ENCODE data around the gene MRPL12.

Gene MRPL12

DNA sequence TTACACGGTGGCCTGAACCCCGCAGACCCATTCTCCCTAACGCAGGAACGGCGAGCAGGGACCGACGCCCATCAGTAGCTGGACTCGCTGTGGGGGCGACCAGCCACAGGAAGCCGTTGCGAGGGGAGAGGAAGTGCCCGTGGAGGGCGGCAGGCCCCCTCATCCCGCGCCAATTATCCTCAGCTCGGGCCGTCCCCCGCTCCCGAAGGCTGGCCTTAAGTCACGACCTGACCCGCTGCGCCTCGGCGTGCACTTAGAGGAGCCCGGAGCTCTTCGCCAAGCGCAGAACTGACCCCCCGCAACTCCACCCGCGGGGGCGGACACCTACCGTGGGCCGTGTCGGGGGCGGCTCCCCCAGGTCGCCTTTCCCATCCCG lies 20.0 kb upstream of the MRPL12 start:
- no peak for DNase-seq

DNA sequence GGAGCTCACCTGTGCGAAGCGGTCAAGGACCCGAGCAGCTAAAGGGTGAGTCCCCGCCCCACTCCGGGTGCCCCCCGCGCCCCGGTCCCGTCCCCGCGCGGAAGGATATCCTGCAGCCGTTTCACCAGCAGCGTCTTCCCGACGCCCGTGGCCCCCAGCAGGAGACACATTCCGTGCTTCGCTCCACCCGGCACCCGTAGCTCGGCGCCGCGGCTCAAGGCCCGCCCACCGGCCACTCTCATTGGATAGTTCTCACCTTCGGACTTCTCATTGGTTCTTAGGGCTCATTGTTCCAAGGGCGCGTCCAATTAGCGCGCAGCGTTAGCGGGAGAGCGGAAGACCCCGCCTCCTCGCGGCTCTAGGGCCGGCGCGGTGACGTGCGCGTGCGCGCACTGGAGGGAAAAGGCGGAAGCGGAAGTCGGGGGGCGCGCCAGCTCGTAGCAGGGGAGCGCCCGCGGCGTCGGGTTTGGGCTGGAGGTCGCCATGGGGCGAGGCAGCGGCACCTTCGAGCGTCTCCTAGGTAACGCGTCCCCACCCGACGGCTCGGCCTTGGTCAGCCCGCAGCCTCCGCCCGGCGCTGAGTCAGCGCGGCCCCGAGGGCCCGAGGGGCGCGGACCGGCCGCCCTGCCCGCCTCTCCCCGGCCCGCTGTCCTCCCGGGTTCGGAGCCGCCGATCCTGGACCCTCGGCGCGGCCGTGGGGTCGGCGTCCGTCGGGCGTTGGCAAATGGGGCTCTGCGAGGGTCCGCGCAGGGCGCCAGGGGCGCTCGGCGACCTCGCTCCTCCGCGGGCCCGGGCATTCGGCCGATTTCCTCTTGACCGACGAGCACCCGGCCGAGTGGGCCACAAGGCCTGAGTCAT lies 19.4 kb upstream of the MRPL12 start, which contains the start of the genes ARL16 and HGS:
TSS of gene ARL16 (minus strand) at position 214 of the 858 bp plus-strand sequence. CDS start at position 170, 44 bp downstream.
TSS of gene HGS (plus strand) at position 428 of the 858 bp plus-strand sequence. CDS start at position 484, 56 bp downstream.
- DNase-seq: peak; percentile 97

DNA sequence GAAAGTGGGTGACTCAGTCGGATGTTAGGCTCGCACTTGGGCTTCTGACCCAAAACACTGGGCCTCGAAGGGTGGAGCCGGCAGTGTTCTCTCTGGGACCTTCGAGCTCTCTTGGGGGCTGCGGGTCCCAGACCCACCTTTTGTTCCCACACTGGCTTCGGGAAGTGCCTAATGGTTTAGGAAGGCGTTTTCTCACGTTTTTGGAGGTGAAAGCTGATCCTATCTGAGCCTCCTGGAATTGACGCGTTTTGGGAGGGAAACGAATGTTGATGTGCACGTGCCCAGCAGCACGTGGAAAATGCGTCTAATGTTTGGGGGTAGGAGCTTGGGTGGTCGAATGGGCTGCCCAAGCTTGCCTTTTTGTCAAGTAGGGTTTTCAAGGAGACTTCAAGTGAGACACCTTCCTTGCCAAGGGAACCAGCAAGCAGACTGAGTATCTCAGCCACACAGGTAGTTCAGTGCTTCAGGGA lies 18.7 kb upstream of the MRPL12 start:
- DNase-seq: peak; percentile 38

DNA sequence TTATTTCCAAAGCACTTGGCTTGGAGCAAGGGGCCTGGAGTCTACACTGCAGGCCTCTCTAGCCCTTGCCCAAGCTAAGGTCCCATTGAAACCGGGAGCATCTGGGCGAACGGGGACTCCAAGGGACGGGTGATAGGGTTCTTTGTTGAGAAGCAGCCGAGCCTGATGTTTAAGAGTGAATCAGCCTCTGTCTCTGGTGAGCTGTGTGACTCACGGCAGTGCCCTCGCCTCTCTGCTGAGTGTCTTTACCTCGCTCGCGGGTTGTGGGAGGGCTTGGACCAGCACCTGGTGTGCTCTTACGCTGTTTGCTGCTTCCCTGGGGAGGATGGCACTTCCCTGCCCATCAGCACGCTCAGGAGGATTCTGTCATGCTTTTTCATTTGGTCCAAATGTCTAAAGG lies 18.1 kb upstream of the MRPL12 start:
- no peak for DNase-seq

DNA sequence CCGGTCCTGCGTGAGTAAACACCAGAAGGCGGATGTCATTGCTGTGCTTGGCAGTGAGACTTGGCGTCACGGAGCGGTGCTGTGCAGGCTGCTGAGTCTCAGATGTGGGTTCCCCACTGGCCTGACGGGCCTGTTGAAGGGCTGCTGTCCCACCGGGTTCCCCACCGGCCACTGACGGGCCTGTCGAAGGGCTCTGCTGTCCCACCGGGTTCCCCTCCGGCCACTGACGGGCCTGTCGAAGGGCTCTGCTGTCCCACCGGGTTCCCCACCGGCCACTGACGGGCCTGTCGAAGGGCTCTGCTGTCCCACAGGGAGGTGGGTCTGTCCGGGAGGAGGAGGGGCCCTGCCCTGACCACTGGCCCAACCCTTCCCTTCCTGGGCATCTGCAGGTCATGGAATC lies 16.6 kb upstream of the MRPL12 start:
- DNase-seq: no peak

DNA sequence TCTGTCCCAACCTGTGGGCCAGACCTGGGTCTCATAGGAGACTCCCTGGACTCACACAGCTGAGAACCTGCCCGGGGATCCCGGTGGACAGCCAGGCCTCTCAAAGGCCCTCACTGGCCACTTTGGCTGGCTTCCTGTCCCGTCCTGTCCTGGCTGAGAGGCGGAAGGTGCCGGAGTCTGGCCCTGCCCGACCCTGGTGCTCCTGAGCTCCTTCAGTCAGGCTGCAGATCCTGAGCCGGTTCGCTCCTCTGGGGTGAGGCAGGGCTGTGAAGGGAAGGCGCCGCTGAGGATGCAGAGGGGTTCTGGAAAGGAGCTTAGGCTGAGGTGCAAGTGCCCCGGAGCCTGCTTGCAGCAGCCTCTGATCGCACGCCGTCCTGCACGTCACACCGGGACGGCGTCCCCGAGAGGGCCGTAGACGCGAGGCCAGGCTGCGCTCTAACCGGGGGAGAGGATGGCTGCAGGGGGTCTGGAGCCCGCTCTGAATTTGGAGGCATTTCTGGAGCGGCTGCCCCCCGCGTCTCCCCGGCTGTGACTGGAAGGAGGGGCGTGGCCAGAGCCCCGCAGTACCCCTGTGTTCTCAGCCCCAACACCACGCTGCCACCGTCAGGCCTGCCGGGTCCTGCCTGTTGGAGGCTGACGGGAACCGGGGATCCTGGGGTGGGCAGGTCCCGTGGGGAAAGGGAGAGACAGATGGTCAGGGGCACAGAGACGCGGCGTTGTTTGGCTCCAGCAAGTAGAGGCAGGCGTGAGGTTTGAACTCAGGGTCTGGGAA lies 15.2 kb upstream of the MRPL12 start:
- DNase-seq: no peak

DNA sequence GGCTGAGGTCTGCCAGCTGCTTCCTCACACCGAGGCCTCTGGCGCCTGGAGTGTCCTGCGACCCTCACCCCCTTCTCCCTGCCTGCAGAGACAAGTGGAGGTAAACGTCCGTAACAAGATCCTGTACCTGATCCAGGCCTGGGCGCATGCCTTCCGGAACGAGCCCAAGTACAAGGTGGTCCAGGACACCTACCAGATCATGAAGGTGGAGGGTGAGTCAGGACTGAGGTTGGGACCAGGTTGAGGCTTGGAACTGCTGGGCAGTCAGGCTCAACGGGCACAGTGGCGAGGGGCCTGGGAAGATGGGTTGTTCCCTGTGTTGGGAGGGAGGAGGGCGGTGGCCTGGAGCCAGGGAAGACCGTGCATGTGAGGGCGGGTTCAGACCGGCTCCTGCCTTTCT lies 14.6 kb upstream of the MRPL12 start:
- DNase-seq: no peak

DNA sequence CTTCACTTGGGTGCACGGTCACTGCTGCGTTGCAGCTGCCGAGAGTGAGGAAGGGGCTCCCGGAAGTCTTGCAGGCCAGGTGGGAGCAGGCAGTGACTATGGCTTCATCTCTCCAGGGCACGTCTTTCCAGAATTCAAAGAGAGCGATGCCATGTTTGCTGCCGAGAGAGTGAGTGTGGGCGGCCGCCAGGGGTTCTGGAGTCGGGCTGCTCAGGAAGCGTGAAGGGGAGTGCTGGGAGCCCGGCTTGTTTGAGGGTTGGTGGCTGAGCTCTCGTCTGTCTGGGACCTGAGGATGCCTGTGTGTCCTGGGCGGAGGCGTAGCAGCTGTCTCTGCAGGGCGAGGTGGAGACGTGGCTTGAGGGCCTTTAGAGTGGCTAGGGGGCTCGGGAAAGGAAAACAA lies 13.1 kb upstream of the MRPL12 start:
- no peak for DNase-seq

DNA sequence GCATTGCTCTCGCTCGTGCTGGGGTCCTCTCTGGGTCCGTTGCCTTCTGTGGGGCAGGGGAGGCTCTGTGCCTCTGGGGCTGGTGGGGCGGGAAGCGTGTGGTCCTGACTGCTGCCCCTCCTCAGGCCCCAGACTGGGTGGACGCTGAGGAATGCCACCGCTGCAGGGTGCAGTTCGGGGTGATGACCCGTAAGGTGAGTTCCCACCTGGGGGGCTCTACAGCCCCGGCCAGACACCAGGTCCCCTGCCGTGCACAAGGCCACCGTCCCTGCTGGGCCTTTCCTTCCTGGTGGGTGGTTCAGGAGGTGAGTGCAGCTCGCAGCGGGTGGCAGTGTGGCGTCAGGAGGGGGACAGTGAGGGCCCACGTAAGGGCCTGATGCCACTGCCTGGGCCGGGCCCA lies 12.6 kb upstream of the MRPL12 start:
- no peak for DNase-seq

DNA sequence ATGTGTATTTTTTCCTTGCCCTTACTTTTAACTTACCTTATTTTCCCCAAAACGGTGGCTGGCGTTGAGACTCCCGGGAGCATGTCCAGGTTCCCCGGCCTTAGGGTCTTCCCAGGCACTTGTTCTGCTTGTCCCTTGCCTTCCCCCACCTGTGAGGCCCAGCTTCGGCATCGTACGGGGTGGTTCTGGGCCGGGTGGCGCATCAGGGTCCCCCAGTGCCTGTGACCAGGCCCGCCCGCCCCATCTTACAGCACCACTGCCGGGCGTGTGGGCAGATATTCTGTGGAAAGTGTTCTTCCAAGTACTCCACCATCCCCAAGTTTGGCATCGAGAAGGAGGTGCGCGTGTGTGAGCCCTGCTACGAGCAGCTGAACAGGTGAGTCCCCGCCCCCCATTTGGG lies 12.0 kb upstream of the MRPL12 start:
- DNase-seq: no peak

DNA sequence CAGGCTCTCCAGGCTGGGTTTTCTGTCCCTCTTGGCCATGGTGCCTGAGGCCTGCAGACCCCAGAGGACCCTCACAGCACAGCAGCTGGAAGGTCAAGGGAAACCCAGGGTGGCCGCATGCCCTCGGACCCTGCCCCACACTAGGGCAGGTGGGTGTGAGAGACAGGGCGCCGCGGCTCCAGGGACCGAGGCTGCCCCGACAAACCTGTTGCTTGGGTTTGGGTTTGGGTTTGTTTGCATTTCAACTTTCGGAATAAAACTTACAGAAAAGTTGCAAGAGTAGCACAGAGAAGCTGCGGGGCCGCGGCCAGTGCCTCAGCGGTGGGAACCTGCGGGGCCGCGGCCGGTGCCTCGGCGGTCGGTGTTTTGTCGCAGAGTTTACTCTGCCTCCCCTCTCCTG lies 11.6 kb upstream of the MRPL12 start:
- DNase-seq: no peak

DNA sequence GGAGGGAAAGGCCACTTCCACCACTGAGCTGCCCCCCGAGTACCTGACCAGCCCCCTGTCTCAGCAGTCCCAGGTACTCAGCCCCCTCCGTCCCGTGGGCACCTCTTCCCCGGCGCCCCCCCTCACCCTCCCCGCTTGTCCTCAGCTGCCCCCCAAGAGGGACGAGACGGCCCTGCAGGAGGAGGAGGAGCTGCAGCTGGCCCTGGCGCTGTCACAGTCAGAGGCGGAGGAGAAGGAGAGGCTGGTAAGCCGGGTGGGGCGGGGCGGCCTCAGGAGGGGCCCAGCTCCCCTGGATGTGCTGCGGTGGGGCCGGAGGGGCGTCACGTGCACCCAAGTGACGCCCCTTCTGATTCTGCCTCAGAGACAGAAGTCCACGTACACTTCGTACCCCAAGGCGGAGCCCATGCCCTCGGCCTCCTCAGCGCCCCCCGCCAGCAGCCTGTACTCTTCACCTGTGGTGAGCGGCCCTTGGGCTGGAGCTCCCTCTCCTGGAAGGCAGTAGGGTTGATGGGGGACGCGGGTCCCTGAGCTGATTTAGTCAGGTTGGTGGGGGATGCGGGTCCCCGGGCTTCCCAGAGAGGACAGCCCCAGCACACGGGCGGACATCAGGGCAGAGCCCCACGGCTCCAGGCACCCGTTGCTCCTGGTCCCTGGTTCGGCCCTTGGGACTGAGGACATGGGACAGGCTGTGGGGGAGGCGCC lies 9.5 kb upstream of the MRPL12 start:
- DNase-seq: no peak

DNA sequence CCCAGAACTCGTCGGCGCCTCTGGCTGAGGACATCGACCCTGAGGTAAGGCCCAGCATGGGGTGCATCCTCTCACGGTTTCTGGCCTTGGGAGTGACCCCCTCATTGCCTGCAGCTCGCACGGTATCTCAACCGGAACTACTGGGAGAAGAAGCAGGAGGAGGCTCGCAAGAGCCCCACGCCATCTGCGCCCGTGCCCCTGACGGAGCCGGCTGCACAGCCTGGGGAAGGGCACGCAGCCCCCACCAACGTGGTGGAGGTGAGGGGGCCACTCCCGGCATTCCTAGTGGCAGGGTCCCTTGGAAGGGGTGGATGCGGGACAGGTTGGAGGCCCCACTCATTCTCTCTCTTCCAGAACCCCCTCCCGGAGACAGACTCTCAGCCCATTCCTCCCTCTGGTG lies 8.4 kb upstream of the MRPL12 start:
- no peak for DNase-seq

DNA sequence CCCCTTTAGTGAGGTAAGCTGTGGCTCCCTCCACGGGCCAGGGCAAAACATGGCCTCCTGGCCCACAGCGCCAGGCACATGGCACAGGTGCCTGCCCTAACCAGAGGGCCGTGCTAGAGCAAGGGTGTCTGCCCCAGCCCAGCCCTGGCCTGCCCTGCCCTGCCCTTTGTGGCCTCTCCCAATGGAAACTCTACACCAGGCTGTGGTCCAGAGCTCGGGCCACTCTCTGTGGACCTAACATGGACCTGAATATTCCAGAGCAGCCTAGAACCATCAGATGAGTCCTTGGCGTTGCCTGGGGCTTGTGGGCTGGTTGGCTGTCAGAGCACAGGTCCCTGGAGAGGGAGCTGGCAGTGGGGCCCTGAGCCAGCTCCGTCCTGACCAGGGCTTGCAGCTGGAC lies 8.0 kb upstream of the MRPL12 start:
- DNase-seq: no peak

DNA sequence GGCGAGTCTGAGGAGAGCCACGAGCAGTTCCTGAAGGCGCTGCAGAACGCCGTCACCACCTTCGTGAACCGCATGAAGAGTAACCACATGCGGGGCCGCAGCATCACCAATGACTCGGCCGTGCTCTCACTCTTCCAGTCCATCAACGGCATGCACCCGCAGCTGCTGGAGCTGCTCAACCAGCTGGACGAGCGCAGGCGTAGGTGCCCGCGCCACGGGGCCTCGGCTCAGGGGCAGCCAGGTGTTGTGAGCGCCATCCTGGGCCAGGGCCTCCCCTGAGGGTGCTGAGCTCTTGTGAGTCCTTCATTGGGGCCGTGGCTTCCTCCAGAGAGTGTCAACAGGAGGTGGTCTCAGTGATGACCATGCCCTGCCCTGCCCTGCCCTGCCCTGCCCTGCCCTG lies 7.4 kb upstream of the MRPL12 start:
- DNase-seq: no peak

DNA sequence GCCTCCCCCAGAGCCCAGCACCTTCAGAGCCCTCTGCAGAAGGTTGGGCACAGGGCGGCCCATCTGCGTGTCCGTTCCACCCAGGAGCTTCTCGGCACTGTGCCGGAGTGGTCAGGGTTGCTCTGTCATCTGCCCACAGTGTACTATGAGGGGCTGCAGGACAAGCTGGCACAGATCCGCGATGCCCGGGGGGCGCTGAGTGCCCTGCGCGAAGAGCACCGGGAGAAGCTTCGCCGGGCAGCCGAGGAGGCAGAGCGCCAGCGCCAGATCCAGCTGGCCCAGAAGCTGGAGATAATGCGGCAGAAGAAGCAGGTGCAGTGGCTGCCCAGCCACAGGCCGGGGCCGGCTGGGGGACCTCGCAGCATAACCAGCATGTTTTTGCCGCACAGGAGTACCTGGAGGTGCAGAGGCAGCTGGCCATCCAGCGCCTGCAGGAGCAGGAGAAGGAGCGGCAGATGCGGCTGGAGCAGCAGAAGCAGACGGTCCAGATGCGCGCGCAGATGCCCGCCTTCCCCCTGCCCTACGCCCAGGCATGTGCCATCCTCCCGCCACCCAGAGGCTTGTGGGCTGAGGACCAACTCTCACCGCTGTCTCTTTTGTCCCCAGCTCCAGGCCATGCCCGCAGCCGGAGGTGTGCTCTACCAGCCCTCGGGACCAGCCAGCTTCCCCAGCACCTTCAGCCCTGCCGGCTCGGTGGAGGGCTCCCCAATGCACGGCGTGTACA lies 6.8 kb upstream of the MRPL12 start:
- no peak for DNase-seq

DNA sequence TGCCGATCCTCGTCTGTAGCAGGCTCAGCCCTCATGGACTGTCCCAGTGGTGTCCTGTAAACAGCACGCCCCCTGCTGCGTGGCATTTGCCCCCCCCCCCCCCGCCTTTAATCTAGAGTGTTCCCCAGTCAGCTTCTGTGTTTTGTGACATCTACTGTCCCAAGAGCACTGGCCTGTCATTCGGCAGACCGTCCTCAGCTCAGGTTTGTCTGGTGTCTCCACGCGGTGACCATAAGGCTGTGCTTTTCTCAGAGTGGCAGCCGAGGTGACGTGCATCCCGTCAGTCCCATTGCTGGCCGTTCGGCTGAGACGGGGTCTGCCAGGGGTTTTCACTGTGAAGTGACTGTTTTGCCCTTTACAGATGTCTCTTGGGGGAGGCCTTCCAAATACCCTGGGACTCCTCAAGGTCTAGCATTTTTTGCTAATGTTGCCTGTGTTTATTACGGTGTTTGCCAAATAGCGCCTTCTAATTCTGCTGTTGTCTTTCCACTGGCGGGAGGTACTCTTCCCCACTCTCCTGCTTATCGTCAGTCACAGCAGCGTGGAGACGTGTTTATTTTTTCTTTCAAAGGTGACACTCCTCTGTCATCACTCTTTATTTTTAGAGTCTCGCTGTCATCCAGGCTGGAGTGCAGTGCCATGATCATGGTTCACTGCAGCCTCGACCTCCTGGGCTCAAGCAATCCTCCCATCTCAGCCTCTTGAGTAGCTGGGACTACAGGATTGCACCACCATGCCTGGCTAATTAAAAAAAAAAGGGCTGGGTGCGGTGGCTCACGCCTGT lies 5.7 kb upstream of the MRPL12 start:
- no peak for DNase-seq

DNA sequence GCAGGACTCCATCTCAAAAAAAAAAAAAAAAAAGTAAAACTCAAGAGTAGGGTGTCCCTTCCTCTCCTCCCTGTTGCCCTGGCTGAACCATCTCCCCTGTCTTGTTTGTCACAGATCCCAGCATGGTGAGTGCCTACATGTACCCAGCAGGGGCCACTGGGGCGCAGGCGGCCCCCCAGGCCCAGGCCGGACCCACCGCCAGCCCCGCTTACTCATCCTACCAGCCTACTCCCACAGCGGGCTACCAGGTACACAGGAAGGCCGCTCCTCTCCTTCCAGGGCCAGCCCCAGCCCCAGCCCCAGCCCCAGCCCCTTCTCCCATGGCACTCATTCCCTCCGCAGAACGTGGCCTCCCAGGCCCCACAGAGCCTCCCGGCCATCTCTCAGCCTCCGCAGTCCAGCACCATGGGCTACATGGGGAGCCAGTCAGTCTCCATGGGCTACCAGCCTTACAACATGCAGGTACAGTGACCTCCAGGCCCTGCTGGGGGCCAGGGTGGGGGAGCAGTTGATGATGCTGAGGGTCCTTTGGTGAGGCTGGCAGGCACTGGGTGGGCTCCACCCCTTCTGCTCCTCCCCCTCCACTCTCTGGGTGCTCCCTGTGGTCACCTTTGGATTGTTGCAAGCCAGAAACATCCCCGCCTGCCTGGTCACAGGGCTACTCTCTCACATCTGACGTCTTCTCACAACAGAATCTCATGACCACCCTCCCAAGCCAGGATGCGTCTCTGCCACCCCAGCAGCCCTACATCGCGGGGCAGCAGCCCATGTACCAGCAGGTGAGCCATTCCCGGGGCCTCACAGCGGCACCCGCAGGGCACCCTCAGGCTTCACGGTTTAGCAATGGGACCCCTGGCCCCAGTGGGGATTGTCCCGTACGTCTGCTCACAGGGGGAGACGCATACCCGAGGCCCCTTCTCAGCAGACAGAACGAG lies 2.5 kb upstream of the MRPL12 start:
- no peak for DNase-seq

DNA sequence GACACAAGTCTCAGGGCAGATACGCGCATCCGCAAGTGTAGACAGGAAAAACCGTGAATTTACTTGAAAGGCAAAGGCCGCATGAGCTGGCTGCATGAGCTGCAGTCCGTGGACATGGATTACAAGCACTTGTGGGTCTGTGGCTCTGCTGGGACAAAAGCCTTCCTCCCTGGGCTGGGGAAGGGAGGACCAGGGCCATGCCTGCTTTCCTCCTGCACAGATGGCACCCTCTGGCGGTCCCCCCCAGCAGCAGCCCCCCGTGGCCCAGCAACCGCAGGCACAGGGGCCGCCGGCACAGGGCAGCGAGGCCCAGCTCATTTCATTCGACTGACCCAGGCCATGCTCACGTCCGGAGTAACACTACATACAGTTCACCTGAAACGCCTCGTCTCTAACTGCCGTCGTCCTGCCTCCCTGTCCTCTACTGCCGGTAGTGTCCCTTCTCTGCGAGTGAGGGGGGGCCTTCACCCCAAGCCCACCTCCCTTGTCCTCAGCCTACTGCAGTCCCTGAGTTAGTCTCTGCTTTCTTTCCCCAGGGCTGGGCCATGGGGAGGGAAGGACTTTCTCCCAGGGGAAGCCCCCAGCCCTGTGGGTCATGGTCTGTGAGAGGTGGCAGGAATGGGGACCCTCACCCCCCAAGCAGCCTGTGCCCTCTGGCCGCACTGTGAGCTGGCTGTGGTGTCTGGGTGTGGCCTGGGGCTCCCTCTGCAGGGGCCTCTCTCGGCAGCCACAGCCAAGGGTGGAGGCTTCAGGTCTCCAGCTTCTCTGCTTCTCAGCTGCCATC lies 1.7 kb upstream of the MRPL12 start:
- no peak for DNase-seq
